Limb (tissue), 2 donors: ENCODE results near the gene MAP3K7CL.
A peak's percentile ranks its signal among the peaks of the same experiment; 100 is the strongest.

Experiments used
- DNase-seq, 2 donors: peaks; one replicate each; pipeline ENCODE4 v3.0.0-alpha.2; 2016; ENCODE audit errors: extremely low spot score in 2 of 2

MAP3K7CL gene, protein sequence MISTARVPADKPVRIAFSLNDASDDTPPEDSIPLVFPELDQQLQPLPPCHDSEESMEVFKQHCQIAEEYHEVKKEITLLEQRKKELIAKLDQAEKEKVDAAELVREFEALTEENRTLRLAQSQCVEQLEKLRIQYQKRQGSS

DNA sequence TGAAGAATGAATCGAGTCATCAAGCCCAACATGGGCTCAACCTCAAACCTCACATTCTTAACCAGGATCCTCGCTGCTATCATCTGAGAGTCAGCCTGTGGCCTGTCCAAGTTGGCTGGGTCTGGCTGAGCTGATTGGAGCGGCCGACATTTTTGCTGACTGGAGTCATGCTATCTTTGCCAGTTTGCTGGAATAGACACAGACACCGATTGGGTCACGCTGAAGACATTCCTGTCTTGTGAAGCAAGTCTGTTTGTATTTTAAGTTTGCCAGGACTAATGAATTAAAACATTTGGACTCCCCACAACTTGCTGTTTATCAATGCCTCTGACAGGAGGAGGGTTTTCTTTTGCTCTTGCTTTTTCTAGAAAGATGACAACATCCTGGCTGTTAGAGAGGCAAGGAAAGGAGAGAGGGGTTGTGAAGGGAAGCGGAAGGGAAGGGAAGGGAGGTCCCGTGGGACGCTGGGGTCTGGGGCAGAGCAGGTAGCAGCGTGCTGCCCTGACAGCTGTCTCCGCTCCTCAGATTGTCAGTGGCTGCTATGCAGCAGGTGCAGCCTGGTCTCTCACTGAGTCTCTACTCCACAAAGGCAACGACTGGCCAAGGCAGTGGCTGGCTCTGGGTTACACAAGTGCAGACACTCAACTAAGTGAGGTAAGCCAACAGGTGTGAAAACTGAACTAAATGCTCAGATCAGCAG, at the start of gene MAP3K7CL:
Gene MAP3K7CL, plus strand, starts transcription at position 375 of the 700 bp plus-strand sequence. CDS start 2,701 bp downstream, outside the sequence.
- DNase-seq = peak; percentile 44 to 53

DNA sequence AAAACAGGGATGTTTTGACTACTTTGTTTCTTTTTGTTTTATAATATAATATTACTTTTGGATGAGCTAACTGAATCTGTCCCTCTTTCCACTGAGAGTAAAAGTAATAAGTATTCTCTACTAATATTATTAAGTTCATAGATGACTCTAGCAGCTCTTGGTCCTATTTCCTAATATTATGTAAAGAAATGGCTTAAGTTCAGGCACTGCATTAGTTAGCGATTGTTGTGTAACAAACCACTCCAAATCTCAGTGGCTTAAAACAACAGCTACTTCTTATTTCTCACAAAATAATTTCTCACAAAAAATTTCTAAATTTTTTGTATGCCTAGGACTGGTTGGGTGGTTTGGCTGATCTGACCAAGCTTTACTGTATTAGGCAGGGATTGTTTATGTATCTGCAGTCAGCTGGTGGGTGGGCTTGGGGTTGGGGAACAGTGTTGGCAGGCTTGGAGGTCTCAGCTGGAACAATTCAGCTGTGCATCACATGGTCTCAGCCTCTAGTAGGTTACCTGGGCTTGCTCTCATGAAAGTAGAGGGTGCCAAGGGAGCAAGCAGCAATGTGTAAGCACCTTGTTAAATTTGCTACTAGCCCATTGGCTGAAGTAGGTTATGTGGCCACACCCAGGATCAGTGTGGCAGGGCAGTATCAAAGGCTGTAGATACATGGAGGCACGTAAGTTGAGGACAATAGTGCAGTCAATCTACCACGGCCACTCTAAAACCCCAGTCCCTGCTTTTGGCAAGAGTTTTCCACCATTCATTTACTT, 48.2 kb upstream of the MAP3K7CL start:
- DNase-seq = no peak

DNA sequence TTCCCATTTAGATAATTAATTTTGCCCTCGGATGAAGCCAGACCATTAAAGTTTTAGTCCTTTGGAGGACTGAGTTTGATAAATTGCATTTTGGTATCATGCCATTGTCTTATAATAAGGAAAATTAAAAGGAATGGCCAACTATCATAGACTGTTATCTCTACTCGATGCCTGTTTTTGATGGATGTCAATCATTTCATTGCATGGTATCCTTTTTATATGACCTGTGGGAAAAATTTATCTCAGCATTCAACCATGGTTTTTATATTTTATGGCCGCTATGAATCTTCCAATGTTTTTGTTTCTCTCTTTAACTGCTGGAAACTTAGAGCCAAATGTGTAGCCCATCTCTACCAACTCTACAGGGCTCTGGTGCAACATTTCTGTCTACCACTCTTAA, 47.1 kb upstream of the MAP3K7CL start:
- DNase-seq = no peak

DNA sequence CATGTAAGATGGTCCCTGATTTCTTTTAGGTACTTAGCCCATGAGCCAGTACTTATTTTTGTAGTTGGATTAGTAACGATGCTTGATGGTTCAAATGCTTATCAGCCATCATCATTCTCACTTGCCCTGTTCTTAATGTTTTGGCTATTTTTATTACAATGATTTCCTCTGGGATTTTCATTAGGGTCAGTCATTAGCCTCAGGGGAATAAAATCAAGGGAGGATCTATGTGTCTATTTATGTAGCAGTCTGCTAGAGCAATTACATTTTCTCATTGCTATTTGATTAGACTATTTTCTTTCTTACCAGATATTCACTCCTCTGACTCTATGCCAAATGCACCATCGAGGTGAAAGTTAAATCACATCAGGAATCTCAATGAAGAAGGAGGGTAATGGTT, 46.1 kb upstream of the MAP3K7CL start:
- DNase-seq = no peak

DNA sequence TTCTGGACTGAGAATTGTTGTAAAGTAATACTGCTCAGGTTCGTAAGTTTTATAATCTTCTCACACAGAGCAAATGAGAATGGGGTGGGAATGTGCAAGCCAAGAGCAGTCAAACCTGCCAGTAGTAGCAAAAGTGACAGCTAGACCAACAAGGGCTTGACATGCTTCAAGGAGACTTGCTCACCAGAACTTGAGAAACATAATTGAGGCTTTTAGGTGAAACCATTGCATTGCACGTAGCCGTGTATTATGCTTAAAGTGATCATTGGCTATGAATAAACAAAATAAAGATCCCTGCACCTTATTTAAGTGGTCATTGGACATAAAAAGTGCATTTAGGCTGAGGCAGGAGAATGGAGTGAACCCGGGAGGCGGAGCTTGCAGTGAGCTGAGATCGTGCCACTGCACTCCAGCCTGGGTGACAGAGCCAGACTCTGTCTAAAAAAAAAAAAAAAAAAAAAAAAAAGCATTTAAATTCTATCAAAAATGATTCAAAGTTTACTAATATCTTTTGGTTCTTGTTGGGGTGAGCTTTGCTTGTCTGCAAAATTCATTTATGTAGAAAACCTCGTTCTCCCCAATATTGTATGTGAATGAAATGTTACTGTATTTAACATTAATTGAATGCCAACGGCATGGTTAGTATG, 45.2 kb upstream of the MAP3K7CL start:
- DNase-seq = no peak

DNA sequence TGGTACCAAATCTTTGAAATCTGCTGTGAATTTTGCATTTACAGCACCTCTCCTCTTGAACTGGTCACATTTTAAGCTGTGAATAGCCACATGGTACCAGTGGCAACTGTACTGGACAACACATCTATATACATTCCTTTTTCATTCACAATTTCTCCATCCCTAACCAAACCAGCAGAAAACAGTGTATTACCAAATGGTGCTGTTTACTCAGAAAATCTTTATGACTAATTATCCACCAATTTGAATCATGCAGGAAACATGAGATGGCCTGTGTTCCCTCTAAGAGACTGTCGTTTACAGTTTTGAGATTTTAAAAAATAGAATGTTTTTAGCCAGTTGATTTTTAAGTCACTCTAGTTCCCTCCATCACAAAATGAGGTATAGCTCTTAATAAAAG, 39.4 kb upstream of the MAP3K7CL start:
- DNase-seq = no peak

DNA sequence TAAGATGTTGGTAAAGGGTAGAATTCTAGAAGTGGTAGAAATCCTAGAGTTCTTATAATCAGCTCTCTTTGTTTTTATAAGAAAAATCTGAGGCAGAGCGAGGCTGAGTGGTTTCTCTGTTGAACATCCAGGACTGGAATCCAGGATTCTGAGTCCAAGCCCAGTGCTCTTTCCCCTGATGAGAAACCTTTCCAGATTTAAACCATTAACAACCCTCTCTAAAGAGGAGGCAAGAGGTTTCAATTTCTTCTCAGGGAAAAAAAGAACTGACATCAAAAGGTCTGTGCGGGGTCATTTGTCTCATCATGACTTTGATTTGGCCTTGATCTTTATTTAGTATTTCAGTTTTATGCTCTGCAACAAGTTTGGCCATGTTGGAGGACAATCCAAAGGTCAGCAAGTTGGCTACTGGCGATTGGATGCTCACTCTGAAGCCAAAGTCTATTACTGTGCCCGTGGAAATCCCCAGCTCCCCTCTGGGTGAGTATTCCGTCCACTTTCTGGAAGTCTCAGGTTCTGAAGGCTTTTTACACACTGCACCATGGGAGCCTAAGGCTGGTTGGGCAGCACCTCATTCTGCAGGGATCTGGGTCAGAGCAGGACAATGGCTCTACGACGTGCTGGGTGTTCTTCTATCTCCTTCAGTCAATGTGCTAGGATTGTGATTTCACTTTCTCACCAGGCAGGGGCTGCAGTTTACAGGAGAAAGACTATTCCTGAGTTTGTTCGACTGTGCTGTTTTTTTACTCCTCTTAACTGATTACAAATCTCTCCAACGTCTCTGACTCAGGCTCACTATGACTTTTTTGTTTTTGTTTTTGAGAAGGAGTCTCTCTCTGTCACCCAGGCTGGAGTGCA, 38.1 kb upstream of the MAP3K7CL start:
- no peak for DNase-seq

DNA sequence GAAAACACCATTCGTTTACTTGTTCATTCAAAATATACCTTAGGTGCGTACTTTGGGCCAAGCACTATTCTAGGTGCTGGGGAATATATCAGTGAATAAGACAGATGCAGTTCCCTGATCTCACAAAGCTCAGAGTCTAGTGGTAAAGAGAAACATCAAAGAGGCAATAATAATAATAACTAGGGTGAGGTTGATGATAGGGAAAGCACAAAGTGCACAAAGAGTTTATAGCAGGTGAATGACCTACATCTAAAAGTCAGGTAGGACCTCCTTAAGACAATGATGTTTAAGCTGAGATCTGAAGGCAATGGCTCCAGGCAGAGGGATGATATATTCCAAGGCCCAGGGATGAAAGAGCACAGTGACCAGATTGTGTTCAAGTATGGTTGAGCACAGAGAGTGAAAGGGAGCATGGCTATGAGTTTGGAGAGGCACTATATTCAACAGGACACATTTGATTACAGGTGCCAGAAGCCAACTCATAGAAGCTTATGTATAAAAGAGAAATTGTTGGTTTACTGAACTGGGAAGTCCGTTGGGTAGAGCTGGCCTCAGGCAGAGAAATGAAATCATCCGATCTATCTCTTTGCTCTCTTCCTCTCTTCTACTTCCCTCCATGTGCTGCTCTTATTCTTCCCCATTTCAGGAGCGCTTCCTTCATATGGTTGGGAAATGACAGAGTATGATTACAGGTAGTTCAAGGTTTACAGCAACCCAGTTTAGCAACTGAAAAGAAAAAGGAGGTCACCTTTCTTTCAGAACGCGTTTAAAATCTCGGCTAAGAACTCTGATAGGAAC, 34.0 kb upstream of the MAP3K7CL start:
- no peak for DNase-seq

DNA sequence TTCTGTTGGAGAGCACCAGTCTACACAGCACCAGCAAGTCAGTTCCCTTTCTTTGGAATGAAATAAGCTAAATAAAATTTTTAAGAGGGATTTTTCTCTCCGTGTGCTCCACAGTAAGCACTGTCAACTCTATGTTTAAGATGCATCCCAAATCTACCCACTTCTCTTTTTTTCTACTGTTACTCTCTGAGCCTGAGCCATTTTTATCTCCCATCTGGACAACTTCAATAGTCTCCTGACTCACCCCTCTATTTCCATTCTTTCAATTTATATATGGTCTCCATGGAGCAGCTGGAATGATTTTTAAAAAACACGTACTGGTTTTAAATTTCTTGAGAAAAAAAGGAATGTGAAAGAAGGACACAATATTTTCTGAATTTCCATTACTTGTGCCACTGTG, 32.3 kb upstream of the MAP3K7CL start:
- DNase-seq = no peak

DNA sequence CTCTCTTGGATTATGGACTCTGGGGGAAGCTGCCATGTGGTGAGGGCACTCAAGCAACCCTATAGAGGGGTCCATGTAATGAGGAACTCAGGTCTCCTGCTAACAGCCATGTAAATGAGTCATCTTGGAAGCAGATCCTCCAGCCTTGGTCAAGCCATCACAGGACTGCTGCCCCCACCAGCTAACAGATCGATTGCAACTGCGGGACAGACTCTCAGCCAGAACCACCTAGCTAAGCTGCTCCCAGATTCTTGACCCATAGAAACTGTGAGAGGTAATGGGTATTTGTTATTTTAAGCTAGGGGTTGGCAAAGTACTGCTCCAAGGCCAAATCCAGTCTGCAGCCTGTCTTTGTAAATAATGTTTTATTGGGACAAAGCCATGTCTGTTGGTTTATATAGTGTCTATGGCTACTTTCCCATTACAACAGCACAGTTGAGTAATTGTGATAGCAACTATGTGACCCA, 27.6 kb upstream of the MAP3K7CL start:
- DNase-seq = no peak

DNA sequence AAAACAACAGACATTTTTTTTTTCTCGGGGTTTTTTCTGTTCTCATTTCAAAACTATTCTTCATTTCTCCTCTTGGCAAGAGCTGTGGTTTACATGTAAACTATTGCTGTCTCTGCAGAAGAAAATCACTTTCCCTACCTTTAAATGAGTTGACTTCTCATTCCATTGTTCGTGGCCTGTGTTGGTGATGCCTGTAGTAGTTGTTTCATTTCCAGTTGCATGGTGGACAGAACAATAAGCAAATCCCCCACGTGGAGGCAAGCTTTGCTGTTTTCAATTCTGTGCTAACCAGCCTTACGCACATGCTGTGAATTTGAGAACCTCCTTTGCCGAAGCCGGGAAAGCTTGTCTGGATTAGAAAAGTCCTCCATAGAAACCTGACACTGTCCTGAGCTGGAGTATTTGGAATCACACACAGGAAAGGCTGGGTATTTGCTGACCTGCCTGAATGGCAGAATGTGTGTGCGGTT, 26.2 kb upstream of the MAP3K7CL start:
- DNase-seq = peak; percentile 51 to 52

DNA sequence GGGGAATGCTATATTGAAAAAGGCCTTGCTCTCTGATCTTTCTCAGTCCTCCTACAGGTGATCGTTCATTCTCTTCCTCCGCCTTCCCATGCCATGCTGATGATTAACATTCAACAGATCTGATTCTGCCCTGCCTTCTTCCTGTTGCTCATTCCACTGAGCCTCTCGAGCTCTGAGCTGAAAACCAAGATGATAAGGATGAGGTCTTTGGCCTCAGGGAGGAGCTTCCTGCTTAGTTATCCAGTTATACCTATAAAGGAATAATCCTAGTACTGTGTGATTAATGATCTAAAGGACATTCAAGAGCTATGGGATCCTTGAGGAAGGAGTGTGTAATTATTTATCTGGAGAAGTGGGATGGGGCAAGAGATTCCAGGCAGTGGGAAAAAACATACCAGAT, 25.2 kb upstream of the MAP3K7CL start:
- DNase-seq = no peak

DNA sequence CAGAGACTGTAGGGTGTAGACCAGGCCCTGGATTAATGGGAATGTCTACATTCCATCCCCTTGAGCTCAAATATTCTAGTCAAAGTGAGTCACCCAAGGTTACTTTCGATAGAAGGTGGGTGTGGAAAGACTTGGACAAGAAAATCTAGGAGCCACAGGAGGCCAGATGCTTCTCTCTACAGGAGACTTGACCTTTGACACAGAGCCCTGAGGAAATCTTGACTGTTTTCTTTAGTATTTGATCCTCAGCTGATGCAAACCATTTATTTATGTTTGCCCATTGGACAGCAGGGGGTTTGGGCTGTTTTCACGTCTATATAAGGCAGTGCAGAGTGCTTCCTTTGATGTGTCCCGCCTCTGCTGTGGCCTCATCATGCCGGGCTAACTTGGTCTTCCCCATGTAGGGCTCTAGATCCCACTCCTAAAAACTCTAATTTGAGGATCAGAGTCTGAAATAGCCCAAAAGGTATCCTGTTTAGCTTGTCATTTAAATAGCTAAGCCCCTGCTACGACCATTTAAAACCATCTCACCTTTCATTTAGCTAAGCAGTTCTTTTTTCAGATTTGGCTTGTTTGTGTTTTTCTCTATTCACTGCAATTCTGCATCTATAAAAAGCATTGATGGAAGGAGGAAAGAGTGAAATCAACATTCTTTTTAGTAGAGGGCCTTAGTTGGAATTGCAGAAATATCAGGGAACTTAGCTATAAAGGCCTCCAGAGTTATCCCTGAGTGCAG, 15.5 kb upstream of the MAP3K7CL start:
- DNase-seq = no peak

DNA sequence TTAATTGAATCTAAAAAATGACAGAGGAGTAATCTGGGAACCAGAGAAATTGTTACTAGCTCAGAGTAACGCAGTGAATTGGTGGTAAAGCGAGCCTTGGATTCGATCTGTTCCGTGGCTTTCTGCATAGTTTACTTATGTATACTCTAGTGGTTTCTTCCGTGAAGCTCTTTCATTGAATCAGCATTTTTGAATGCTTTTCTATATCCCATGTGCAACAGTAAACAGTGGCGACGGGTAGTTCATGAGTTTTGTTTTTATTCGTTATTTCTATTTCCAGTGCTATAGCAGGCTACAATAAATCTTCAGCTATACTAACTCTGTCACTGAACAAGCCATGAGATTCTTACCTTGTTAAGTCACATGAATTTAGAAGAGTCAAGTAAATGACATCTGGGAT, 14.5 kb upstream of the MAP3K7CL start:
- DNase-seq = no peak

DNA sequence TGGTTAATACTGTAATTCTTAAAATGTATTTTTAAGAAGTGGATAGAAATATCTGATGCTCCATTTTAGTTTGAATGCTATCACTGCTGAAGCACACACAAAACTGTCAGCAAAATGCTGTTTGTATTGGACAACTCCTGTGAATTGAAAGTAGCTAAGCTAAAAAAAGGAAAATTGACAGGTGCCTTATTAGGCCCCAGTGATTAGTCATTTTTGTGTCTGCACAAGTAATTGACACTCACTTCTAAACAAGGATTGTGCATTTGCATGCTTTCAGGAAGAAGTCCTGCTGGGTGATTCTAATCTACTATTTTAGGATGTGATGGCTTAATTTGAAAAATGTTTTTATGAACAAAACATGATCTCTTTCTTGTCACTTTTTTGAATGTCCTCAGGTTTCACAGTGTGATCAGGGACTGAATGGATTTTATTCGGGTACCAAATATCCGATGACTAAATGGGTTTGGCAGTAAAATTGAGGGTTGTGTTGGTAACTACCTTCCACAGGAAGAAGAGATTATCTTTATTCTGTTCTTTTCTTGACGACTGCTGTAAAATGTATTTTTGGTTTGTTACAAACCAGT, 13.0 kb upstream of the MAP3K7CL start:
- DNase-seq = no peak

DNA sequence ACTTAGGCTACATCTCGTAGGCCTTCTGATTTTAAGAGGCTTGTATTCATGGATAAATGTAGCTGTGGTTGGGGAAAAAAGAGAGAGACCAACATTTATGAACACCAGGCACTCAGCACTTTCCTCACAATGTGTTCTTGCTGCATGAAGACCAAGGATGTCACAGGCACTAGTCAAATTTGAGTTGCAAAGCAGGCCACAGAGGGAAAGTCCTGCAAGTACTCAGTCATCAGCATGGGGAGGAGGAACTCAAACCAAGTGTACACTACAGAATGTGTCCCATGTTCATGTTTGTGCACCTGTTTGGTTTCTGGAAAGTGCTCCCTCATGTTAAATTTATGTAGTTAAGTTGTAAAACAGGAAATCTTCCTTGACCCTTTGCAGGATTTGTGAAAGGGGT, 8.7 kb upstream of the MAP3K7CL start:
- DNase-seq = no peak

DNA sequence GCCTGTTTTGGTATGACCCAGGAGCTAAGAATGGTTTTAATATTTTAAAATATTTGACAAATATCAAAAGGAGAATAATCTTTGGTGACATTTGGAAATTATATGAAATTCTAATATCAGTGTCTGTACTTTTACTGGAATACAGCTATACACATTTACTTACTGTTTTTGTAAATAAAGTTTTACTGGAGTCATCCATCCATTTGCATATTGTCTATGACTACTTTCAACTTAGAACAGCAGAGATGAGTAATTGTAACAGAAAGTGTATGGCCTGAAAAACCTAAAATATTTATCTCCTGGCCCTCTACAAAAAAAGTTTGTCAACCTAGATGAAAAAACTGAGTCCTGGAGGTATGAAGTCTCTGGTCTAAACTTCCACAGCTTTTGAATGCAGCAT, 5.8 kb upstream of the MAP3K7CL start:
- no peak for DNase-seq

DNA sequence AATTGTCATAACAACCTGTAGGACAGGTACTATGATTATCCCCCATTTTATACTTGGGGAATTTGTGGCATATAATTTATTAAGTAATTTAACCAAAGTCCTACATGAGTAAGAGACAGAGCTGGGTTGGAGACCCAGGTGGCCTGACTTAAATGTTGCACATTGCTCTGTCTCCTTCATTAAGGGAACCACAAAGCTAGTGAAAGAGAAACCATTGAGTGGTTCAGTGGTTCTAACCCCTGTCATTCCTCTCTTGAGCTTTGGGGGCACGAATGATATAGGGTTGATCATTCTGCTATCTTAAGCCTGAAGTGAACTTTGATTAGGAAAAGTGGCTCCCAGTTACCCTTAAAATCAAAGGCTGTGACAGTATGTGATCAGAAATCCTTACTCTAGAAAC, 5.3 kb upstream of the MAP3K7CL start:
- DNase-seq = no peak

DNA sequence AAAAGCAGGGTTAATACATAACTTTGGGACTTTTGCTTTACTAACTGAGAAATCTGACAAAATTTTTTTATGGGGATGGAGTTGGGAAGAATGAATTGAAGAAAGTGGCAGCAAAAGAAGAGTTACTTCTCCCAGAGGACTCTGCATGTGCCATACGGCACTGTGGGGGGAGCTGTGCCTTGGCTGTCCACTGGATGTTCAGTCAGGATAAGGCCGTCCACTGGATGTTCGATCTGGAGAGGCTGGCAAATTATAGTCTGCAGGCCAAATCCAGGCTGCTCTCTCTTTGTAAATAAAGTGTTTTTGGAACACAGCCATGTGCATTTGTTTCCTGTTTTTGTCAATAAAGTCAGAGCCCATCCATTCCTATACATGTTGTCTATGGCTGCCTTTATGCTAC, 4.5 kb upstream of the MAP3K7CL start:
- no peak for DNase-seq
